B cell (primary cell): ENCODE measurements around the gene PAM16.

Experiments used
- CTCF ChIP-seq: fragments of 200-600 bp; IDR thresholded peaks from one replicate; pipeline ENCODE4 v1.8.0; 2022; ENCODE audit warnings: antibody characterized with exemption, mild to moderate bottlenecking
- EZH2 ChIP-seq: IDR thresholded peaks from 2 replicates; pipeline ENCODE4 v1.6.1; 2012; ENCODE audit warnings: borderline replicate concordance, low read depth, mild to moderate bottlenecking, moderate library complexity, low read length; ENCODE audit not compliant: insufficient read depth, poor library complexity, severe bottlenecking

GRCh38 chr16:4347010-4347409 lies 4.1 kb downstream of the PAM16 start:
- no peak for TF ChIP-seq CTCF
- TF ChIP-seq EZH2 = no peak
